ENCODE data around the gene DENND4A. TPM values are rescaled to one million over a fixed set of nuclear protein-coding genes. Genes with fewer than 3 reads are reported as not detected.
"Not testable (repeated sequence)": the region's sequence is repeated elsewhere in the genome, so short reads cannot be mapped to it uniquely, and the experiment has no call there.

The DENND4A gene
- total RNA-seq, 4 donors from 2014 or later: 24.4 to 46.4 (median 33.1) TPM

DNA sequence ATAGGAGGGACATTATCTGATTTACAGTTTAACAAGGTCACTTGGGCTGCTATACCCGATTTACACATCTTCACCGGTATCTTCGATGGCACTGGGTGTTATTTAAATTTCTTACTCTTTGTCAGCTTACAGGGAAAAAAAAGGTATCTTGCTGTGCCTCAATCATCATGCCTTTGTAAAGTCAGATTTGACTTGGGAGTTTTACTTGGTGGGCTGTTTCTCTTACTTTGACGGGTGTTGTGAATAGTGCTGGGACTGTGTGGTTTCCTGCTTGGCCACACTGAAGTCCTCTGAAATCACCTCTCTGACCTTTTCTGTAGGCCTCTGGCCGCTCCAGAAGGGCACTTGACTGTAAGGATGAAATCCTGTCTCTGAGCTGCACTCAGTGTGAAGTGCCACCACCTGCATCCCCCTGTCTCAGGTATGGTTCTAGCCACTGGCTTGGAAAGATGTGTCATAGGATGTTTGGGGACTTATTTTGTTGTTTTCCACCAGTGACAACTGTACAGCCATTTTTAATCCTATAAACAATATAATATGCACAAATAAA, 173.5 kb downstream of the DENND4A start:
- in situ Hi-C loops (cut with MboI; ENCODE audit: low sequenced_read_pairs in 4 of 4) (no loop called here), intact Hi-C loops (cut with DNase I; ENCODE audit: low total_unique reads) (loop anchor here (10.0 kb wide), 2 partner anchors 314 to 484 kb away; partner anchors contain the start of genes PDCD7 and RNU5B-1)
- H3K9me3 ChIP-seq: no peaks in the 10 kb centered on the region
- H3K27ac ChIP-seq: no peak overlapping the region
- DNase-seq: no peak
- no peaks in the 10 kb centered on the region for H3K4me1 ChIP-seq
- no peak for TF ChIP-seq POLR2A (IDR thresholded peaks at IDR 0.05)
- TF ChIP-seq, protein P1, sequence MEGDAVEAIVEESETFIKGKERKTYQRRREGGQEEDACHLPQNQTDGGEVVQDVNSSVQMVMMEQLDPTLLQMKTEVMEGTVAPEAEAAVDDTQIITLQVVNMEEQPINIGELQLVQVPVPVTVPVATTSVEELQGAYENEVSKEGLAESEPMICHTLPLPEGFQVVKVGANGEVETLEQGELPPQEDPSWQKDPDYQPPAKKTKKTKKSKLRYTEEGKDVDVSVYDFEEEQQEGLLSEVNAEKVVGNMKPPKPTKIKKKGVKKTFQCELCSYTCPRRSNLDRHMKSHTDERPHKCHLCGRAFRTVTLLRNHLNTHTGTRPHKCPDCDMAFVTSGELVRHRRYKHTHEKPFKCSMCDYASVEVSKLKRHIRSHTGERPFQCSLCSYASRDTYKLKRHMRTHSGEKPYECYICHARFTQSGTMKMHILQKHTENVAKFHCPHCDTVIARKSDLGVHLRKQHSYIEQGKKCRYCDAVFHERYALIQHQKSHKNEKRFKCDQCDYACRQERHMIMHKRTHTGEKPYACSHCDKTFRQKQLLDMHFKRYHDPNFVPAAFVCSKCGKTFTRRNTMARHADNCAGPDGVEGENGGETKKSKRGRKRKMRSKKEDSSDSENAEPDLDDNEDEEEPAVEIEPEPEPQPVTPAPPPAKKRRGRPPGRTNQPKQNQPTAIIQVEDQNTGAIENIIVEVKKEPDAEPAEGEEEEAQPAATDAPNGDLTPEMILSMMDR (IDR thresholded peaks at IDR 0.05 in 4 of 5, conservative IDR thresholded peaks at IDR 0.05 in 1 of 5): no peak
- no peaks in the 10 kb centered on the region for H3K27me3 ChIP-seq
- no peak for ATAC-seq
- no peak overlapping the region for H3K4me3 ChIP-seq
- H3K36me3 ChIP-seq: no peaks in the 10 kb centered on the region

DNA sequence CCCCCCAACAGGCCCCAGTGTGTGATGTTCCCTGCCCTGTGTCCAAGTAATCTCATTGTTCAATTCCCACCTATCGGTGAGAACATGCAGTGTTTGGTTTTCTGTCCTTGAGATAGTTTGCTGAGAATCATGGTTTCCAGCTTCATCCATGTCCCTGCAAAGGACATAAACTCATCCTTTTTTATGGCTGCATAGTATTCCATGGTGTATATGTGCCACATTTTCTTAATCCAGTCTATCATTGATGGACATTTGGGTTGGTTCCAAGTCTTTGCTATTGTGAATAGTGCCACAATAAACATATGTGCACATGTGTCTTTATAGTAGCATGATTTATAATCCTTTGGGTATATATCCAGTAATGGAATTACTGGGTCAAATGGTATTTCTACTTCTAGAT, 176.2 kb downstream of the DENND4A start:
- H3K27me3 ChIP-seq; ATAC-seq; H3K9me3 ChIP-seq; H3K4me3 ChIP-seq; H3K27ac ChIP-seq; in situ Hi-C loops (cut with MboI; ENCODE audit: low sequenced_read_pairs in 4 of 4); DNase-seq; H3K36me3 ChIP-seq: not testable (repeated sequence)
- intact Hi-C loops (cut with DNase I; ENCODE audit: low total_unique reads): loop anchor here (10.0 kb wide), 2 partner anchors 311 to 481 kb away; partner anchors contain the start of genes PDCD7 and RNU5B-1
- peaks cover 12 to 18% of the 10 kb centered on the region in 2 donors for H3K4me1 ChIP-seq

GRCh38 chr15:65612949-65613744, 178.9 kb downstream of the DENND4A start:
- Histone ChIP-seq H3K27me3 (no peaks in the 10 kb centered on the region), H3K36me3 (no peaks in the 10 kb centered on the region), H3K9me3 (no peaks in the 10 kb centered on the region), H3K4me1 (peaks cover 25 to 29% of the 10 kb centered on the region in 2 donors), H3K4me3 (no peak overlapping the region), H3K27ac (peak overlapping the region in 3 of 4 donors; percentile 8 to 89 (median 50))
- ATAC-seq (no peak), DNase-seq (no peak)
- intact Hi-C loops (cut with DNase I; ENCODE audit: low total_unique reads): loop anchor here (5.0 to 10.0 kb wide), 3 partner anchors 179 to 478 kb away; partner anchors contain the start of genes DENND4A, PDCD7 and RNU5B-1
- in situ Hi-C loops (cut with MboI; ENCODE audit: low sequenced_read_pairs in 4 of 4): no loop called here
- TF ChIP-seq, protein P1 (IDR thresholded peaks at IDR 0.05 in 4 of 5, conservative IDR thresholded peaks at IDR 0.05 in 1 of 5): no peak
- TF ChIP-seq POLR2A (IDR thresholded peaks at IDR 0.05): no peak

DNA sequence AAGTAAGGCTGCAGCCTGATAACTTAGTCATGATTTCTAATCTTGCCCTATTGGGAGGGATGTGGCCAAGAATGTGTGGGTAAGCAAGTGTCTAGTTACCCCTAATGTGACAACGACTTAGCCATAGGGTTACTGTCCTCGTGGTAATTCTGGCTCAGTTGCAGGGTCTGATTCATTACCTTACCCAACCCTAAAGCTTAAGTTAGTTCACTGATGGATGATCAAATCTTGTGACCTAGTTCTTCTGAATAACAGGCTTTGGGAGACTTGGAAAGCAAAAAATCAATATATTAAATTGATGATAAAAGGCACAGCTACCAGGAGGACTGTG, 179.5 kb downstream of the DENND4A start:
- no peaks in the 10 kb centered on the region for H3K9me3 ChIP-seq
- DNase-seq (peak in 1 of 2 donors; percentile 31), ATAC-seq (peak; percentile 13 to 63)
- intact Hi-C loops (cut with DNase I; ENCODE audit: low total_unique reads) (loop anchor here (5.0 to 10.0 kb wide), 3 partner anchors 180 to 478 kb away; partner anchors contain the start of genes DENND4A, PDCD7 and RNU5B-1), in situ Hi-C loops (cut with MboI; ENCODE audit: low sequenced_read_pairs in 4 of 4) (no loop called here)
- H3K27me3 ChIP-seq: no peaks in the 10 kb centered on the region
- H3K36me3 ChIP-seq: no peaks in the 10 kb centered on the region
- H3K4me1 ChIP-seq: peaks cover 25 to 29% of the 10 kb centered on the region in 2 donors
- TF ChIP-seq, protein P1 (IDR thresholded peaks at IDR 0.05 in 4 of 5, conservative IDR thresholded peaks at IDR 0.05 in 1 of 5): no peak
- TF ChIP-seq POLR2A (IDR thresholded peaks at IDR 0.05): no peak
- H3K4me3 ChIP-seq: no peak overlapping the region
- H3K27ac ChIP-seq: peak overlapping the region; percentile 89 to 96 (median 95)
